ENCODE data around the gene TYROBP.
"Not testable (repeated sequence)": the region's sequence is repeated elsewhere in the genome, so short reads cannot be mapped to it uniquely, and the experiment has no call there.

The TYROBP gene

DNA sequence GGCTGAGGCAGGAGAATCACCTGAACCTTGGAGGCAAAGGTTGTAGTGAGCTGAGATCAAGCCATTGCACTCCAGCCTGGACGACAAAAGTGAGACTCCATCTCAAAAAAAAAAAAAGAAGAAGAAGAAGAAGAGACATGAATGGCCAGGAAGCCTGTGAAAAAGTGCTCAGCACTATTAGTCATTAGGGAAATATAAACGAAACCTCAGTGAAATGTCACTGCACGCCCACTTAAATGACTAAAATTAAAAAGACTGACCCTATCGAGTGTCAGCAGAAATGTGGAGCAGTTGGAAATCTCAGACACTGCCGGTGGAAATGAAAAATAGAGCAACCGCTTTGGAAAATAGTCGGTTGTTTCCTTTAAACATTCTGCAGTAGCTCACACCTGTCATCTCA, 5.5 kb upstream of the TYROBP start:
- no peak overlapping the region for H3K27ac ChIP-seq (ENCODE audit: low read depth, low read length)
- no peaks in the 10 kb centered on the region for H3K27me3 ChIP-seq (ENCODE audit: low read length)
- H3K36me3 ChIP-seq (ENCODE audit: low read length) = no peaks in the 10 kb centered on the region
- no peaks in the 10 kb centered on the region for H3K9me2 ChIP-seq (replicated peaks; ENCODE audit: insufficient read depth, low read length)
- H3K9me3 ChIP-seq (ENCODE audit: insufficient read depth, low read length) = no peaks in the 10 kb centered on the region
- no peaks in the 10 kb centered on the region for H3K79me2 ChIP-seq (ENCODE audit: insufficient read depth, low read length)
- peaks cover 4% of the 10 kb centered on the region for H3F3A ChIP-seq (ENCODE audit: insufficient read depth)
- H4K20me1 ChIP-seq (ENCODE audit: low read depth, low read length) = no peaks in the 10 kb centered on the region
- H3K4me2 ChIP-seq (ENCODE audit: low read depth, low read length, poor library complexity, severe bottlenecking) = no peak overlapping the region
- no peak for TF ChIP-seq EZH2phosphoT487 (conservative IDR thresholded peaks at IDR 0.05; ENCODE audit: low read length)
- TF ChIP-seq, protein P1, sequence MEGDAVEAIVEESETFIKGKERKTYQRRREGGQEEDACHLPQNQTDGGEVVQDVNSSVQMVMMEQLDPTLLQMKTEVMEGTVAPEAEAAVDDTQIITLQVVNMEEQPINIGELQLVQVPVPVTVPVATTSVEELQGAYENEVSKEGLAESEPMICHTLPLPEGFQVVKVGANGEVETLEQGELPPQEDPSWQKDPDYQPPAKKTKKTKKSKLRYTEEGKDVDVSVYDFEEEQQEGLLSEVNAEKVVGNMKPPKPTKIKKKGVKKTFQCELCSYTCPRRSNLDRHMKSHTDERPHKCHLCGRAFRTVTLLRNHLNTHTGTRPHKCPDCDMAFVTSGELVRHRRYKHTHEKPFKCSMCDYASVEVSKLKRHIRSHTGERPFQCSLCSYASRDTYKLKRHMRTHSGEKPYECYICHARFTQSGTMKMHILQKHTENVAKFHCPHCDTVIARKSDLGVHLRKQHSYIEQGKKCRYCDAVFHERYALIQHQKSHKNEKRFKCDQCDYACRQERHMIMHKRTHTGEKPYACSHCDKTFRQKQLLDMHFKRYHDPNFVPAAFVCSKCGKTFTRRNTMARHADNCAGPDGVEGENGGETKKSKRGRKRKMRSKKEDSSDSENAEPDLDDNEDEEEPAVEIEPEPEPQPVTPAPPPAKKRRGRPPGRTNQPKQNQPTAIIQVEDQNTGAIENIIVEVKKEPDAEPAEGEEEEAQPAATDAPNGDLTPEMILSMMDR (IDR thresholded peaks at IDR 0.05; ENCODE audit: insufficient read depth, low read length, poor library complexity, severe bottlenecking) = no peak
- H3K4me3 ChIP-seq (ENCODE audit: insufficient read depth, low read length, poor library complexity, severe bottlenecking) = no peak overlapping the region
- H3K9ac ChIP-seq (ENCODE audit: low read length) = no peak overlapping the region
- H2AFZ ChIP-seq (ENCODE audit: low read depth, low read length, severe bottlenecking) = no peak overlapping the region

DNA sequence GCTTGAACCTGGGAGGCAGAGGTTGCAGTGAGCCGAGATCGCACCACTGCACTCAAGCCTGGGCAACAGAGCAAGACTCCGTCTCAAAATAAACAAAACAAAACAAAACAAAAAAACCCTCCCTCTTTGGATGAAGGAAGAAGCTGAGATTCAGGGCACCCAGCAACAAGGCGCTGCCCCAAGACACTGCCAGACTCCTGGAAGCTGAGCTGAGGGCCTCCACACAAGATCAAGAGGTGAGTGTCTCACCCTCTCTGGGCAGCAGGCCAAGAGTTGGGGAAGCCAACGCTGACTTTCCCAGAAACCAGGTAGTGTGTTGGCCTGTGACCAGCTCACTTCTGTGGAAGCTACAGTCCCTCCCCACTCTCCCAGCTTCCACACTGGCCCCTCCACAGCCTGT, 3.7 kb upstream of the TYROBP start:
- no peaks in the 10 kb centered on the region for H3K27me3 ChIP-seq (ENCODE audit: low read length)
- H3K79me2 ChIP-seq (ENCODE audit: insufficient read depth, low read length) = no peaks in the 10 kb centered on the region
- H3K9me2 ChIP-seq (replicated peaks; ENCODE audit: insufficient read depth, low read length) = no peaks in the 10 kb centered on the region
- H3K4me3 ChIP-seq (ENCODE audit: insufficient read depth, low read length, poor library complexity, severe bottlenecking) = no peak overlapping the region
- no peak for TF ChIP-seq EZH2phosphoT487 (conservative IDR thresholded peaks at IDR 0.05; ENCODE audit: low read length)
- TF ChIP-seq, protein P1 (IDR thresholded peaks at IDR 0.05; ENCODE audit: insufficient read depth, low read length, poor library complexity, severe bottlenecking) = no peak
- H2AFZ ChIP-seq (ENCODE audit: low read depth, low read length, severe bottlenecking) = no peak overlapping the region
- no peak overlapping the region for H3K27ac ChIP-seq (ENCODE audit: low read depth, low read length)
- no peak overlapping the region for H3K4me2 ChIP-seq (ENCODE audit: low read depth, low read length, poor library complexity, severe bottlenecking)
- no peaks in the 10 kb centered on the region for H4K20me1 ChIP-seq (ENCODE audit: low read depth, low read length)
- H3K9me3 ChIP-seq (ENCODE audit: insufficient read depth, low read length) = no peaks in the 10 kb centered on the region
- no peak overlapping the region for H3K9ac ChIP-seq (ENCODE audit: low read length)
- no peaks in the 10 kb centered on the region for H3K36me3 ChIP-seq (ENCODE audit: low read length)
- H3F3A ChIP-seq (ENCODE audit: insufficient read depth) = peaks cover 4% of the 10 kb centered on the region

DNA sequence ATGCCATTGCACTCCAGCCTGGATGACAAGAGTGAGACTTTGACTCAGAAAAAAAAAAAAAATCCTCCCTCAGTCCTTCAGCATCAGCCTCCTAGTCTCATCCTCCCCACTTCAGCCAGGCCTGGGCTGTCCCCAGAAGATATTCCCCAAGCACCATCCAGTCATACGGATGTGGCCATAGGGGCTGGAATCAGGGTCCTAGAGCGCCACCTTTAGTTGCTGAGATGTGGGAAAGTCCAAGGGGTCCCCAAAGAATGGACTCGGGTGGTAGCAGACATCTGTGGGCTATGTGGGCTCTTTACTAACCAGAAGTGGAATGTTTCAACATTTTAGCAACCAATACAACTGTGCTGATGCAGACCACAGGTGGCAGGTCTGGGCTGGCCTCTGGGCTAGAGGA, 3.1 kb upstream of the TYROBP start:
- H3K9ac ChIP-seq (ENCODE audit: low read length) = no peak overlapping the region

DNA sequence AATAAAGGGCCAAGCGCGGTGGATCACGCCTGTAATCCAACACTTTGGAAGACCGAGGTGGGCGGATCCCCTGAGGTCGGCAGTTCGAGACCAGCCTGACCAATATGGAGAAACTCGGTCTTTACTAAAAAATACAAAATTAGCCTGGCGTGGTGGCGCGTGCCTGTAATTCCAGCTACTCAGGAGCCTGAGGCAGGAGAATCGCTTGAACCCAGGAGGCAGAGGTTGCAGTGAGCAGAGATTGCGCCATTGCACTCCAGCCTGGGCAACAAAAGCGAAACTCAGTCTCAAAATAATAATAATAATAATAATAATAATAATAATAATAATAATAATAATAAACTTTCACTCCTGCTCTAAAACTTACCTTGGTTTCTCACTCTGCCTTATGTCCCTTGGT, 2.3 kb upstream of the TYROBP start:
- H3K79me2 ChIP-seq (ENCODE audit: insufficient read depth, low read length); H3K9me2 ChIP-seq (replicated peaks; ENCODE audit: insufficient read depth, low read length); H3K27ac ChIP-seq (ENCODE audit: low read depth, low read length); H3F3A ChIP-seq (ENCODE audit: insufficient read depth); H3K9ac ChIP-seq (ENCODE audit: low read length); H3K36me3 ChIP-seq (ENCODE audit: low read length); H4K20me1 ChIP-seq (ENCODE audit: low read depth, low read length); H3K4me2 ChIP-seq (ENCODE audit: low read depth, low read length, poor library complexity, severe bottlenecking); H3K27me3 ChIP-seq (ENCODE audit: low read length); H3K9me3 ChIP-seq (ENCODE audit: insufficient read depth, low read length); H2AFZ ChIP-seq (ENCODE audit: low read depth, low read length, severe bottlenecking); H3K4me3 ChIP-seq (ENCODE audit: insufficient read depth, low read length, poor library complexity, severe bottlenecking): not testable (repeated sequence)

More for the DNA sequence above, 3.1 kb upstream of the TYROBP start:
- H3K27me3 ChIP-seq (ENCODE audit: low read length) = no peaks in the 10 kb centered on the region
- no peak overlapping the region for H2AFZ ChIP-seq (ENCODE audit: low read depth, low read length, severe bottlenecking)
- no peaks in the 10 kb centered on the region for H3K79me2 ChIP-seq (ENCODE audit: insufficient read depth, low read length)
- no peak overlapping the region for H3K4me3 ChIP-seq (ENCODE audit: insufficient read depth, low read length, poor library complexity, severe bottlenecking)
- no peak overlapping the region for H3K4me2 ChIP-seq (ENCODE audit: low read depth, low read length, poor library complexity, severe bottlenecking)
- H3K9me3 ChIP-seq (ENCODE audit: insufficient read depth, low read length) = no peaks in the 10 kb centered on the region
- H3K36me3 ChIP-seq (ENCODE audit: low read length) = no peaks in the 10 kb centered on the region
- H3K27ac ChIP-seq (ENCODE audit: low read depth, low read length) = no peak overlapping the region
- TF ChIP-seq, protein P1 (IDR thresholded peaks at IDR 0.05; ENCODE audit: insufficient read depth, low read length, poor library complexity, severe bottlenecking) = peak; percentile 10
- TF ChIP-seq EZH2phosphoT487 (conservative IDR thresholded peaks at IDR 0.05; ENCODE audit: low read length) = no peak
- no peaks in the 10 kb centered on the region for H3K9me2 ChIP-seq (replicated peaks; ENCODE audit: insufficient read depth, low read length)
- H4K20me1 ChIP-seq (ENCODE audit: low read depth, low read length) = no peaks in the 10 kb centered on the region
- peaks cover 7% of the 10 kb centered on the region for H3F3A ChIP-seq (ENCODE audit: insufficient read depth)

Measured in SU-DHL-6 (cell line).